ENCODE results near the gene PDGFD.

PDGFD gene

DNA sequence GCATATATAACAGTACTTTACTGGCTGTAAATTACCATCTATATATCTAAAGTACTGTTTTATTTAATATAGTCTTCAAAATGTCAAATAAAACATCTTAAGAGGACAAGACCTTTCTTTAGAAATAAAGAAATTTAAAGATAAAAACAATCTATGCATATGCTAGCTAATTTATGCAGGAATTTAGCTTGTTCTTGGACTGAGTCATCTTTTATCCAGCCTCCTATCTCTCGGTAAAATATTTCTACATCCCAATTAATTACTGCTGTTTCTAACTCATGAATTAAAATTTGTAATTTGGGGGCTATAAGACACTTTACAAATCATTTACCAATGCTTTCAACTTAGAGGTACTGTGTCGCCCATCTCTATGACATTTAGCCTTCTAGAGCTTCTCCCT, 200.3 kb downstream of the PDGFD start:
- H3K36me3 ChIP-seq (ENCODE audit: insufficient read depth, low read length) = no peaks in the 10 kb centered on the region
- peaks cover 5% of the 10 kb centered on the region for H3K4me1 ChIP-seq (ENCODE audit: insufficient read depth, low read length)
- H3K9ac ChIP-seq (ENCODE audit: low read depth, low read length) = no peak overlapping the region
- H3K4me2 ChIP-seq (ENCODE audit: insufficient read depth, low read length) = no peak overlapping the region
- no peaks in the 10 kb centered on the region for H3K9me3 ChIP-seq (ENCODE audit: insufficient read depth, low read length, severe bottlenecking)
- no peaks in the 10 kb centered on the region for H3K79me2 ChIP-seq (ENCODE audit: insufficient read depth, low read length)
- H4K20me1 ChIP-seq (ENCODE audit: insufficient read depth, low read length) = no peaks in the 10 kb centered on the region
- H3K4me3 ChIP-seq (ENCODE audit: low read depth in 1 of 2, low read length in 2 of 2) = no peak overlapping the region
- H3K27ac ChIP-seq (ENCODE audit: low read length) = no peak overlapping the region
- no peak overlapping the region for H2AFZ ChIP-seq (ENCODE audit: low read depth, low read length)
- TF ChIP-seq, protein P1, sequence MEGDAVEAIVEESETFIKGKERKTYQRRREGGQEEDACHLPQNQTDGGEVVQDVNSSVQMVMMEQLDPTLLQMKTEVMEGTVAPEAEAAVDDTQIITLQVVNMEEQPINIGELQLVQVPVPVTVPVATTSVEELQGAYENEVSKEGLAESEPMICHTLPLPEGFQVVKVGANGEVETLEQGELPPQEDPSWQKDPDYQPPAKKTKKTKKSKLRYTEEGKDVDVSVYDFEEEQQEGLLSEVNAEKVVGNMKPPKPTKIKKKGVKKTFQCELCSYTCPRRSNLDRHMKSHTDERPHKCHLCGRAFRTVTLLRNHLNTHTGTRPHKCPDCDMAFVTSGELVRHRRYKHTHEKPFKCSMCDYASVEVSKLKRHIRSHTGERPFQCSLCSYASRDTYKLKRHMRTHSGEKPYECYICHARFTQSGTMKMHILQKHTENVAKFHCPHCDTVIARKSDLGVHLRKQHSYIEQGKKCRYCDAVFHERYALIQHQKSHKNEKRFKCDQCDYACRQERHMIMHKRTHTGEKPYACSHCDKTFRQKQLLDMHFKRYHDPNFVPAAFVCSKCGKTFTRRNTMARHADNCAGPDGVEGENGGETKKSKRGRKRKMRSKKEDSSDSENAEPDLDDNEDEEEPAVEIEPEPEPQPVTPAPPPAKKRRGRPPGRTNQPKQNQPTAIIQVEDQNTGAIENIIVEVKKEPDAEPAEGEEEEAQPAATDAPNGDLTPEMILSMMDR (IDR thresholded peaks at IDR 0.05; ENCODE audit: borderline replicate concordance, extremely low read depth, low read length, poor library complexity, severe bottlenecking) = no peak
- no peak for TF ChIP-seq EZH2 (IDR thresholded peaks at IDR 0.05; ENCODE audit: borderline replicate concordance, low read depth, low read length, severe bottlenecking)
- no peak for DNase-seq
- no peaks in the 10 kb centered on the region for H3K27me3 ChIP-seq (ENCODE audit: insufficient read depth, low read length, poor library complexity)
- no peak for ATAC-seq (ENCODE audit: insufficient read depth, low read depth)

DNA sequence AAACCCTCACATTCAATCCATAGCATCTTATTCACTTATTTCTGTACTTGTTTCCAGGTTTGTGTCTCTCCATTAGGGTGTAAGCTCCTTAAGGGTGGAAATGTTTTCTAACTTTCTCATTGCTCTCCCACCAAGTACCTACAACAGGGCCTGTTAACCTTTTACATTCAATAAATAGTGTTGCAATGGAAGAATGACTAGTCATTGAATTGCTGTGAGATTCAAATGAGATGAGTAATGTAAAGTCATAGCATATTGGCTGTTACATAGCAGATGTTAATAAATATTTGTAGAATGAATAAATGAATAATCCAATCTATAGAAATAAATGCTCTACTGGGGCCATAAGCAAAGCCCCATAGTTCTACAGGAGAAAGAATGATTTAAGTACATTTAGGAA, 202.9 kb downstream of the PDGFD start:
- Histone ChIP-seq H3K27ac (ENCODE audit: low read length) (no peak overlapping the region), H3K9ac (ENCODE audit: low read depth, low read length) (no peak overlapping the region), H4K20me1 (ENCODE audit: insufficient read depth, low read length) (no peaks in the 10 kb centered on the region), H3K4me3 (ENCODE audit: low read depth in 1 of 2, low read length in 2 of 2) (no peak overlapping the region), H3K36me3 (ENCODE audit: insufficient read depth, low read length) (no peaks in the 10 kb centered on the region), H3K4me2 (ENCODE audit: insufficient read depth, low read length) (no peak overlapping the region), H3K9me3 (ENCODE audit: insufficient read depth, low read length, severe bottlenecking) (no peaks in the 10 kb centered on the region), H3K4me1 (ENCODE audit: insufficient read depth, low read length) (peaks cover 6% of the 10 kb centered on the region), H3K27me3 (ENCODE audit: insufficient read depth, low read length, poor library complexity) (no peaks in the 10 kb centered on the region), H2AFZ (ENCODE audit: low read depth, low read length) (no peak overlapping the region), H3K79me2 (ENCODE audit: insufficient read depth, low read length) (no peaks in the 10 kb centered on the region)
- no peak for DNase-seq
- ATAC-seq (ENCODE audit: insufficient read depth, low read depth) = no peak
- TF ChIP-seq, protein P1 (IDR thresholded peaks at IDR 0.05; ENCODE audit: borderline replicate concordance, extremely low read depth, low read length, poor library complexity, severe bottlenecking) = no peak
- no peak for TF ChIP-seq EZH2 (IDR thresholded peaks at IDR 0.05; ENCODE audit: borderline replicate concordance, low read depth, low read length, severe bottlenecking)

DNA sequence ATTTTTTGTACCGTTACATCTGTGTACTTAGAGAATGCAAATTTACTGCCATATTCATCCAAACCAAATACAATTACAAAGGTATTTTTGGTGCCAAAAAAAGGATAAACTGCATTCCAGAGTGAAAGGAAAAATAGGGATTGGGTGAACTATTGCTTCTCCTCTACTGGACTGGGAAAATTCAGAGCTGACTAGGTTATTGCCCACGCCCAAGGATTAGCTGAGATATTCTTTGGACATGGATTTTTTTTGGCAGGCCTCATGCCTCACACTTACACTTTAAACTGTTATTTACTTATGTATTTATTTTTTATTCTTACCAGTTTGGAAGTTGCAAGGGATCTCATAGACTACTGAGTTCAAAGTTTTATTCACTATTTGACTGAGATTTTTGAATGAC, 203.8 kb downstream of the PDGFD start:
- DNase-seq = no peak
- TF ChIP-seq, protein P1 (IDR thresholded peaks at IDR 0.05; ENCODE audit: borderline replicate concordance, extremely low read depth, low read length, poor library complexity, severe bottlenecking) = no peak
- TF ChIP-seq EZH2 (IDR thresholded peaks at IDR 0.05; ENCODE audit: borderline replicate concordance, low read depth, low read length, severe bottlenecking) = no peak
- Histone ChIP-seq H3K9me3 (ENCODE audit: insufficient read depth, low read length, severe bottlenecking) (no peaks in the 10 kb centered on the region), H3K4me2 (ENCODE audit: insufficient read depth, low read length) (no peak overlapping the region), H2AFZ (ENCODE audit: low read depth, low read length) (no peak overlapping the region), H3K4me3 (ENCODE audit: low read depth in 1 of 2, low read length in 2 of 2) (no peak overlapping the region), H3K27ac (ENCODE audit: low read length) (no peak overlapping the region), H3K4me1 (ENCODE audit: insufficient read depth, low read length) (peaks cover 6% of the 10 kb centered on the region), H3K36me3 (ENCODE audit: insufficient read depth, low read length) (no peaks in the 10 kb centered on the region), H3K27me3 (ENCODE audit: insufficient read depth, low read length, poor library complexity) (no peaks in the 10 kb centered on the region), H4K20me1 (ENCODE audit: insufficient read depth, low read length) (no peaks in the 10 kb centered on the region), H3K79me2 (ENCODE audit: insufficient read depth, low read length) (no peaks in the 10 kb centered on the region), H3K9ac (ENCODE audit: low read depth, low read length) (no peak overlapping the region)
- no peak for ATAC-seq (ENCODE audit: insufficient read depth, low read depth)
